Epithelial cell of esophagus (primary cell): Measurements from ENCODE around the gene RITA1.

ENCODE experiments used
- DNase-seq: peaks from one replicate; pipeline ENCODE4 v3.0.0; 2010; ENCODE audit warnings: low read depth
- H3K4me3 ChIP-seq: 2 replicates; pipeline ENCODE4 v1.5.1; 2011; ENCODE audit warnings: mild to moderate bottlenecking, low read length, control low read depth
- TF ChIP-seq, protein P1 (sequence below): IDR thresholded peaks from 2 replicates; pipeline ENCODE4 v1.5.1; 2011; ENCODE audit warnings: low read depth, mild to moderate bottlenecking, low read length, control low read depth, inconsistent platforms; ENCODE audit not compliant: insufficient read depth; ENCODE audit errors: missing control alignments

The RITA1 gene

DNA sequence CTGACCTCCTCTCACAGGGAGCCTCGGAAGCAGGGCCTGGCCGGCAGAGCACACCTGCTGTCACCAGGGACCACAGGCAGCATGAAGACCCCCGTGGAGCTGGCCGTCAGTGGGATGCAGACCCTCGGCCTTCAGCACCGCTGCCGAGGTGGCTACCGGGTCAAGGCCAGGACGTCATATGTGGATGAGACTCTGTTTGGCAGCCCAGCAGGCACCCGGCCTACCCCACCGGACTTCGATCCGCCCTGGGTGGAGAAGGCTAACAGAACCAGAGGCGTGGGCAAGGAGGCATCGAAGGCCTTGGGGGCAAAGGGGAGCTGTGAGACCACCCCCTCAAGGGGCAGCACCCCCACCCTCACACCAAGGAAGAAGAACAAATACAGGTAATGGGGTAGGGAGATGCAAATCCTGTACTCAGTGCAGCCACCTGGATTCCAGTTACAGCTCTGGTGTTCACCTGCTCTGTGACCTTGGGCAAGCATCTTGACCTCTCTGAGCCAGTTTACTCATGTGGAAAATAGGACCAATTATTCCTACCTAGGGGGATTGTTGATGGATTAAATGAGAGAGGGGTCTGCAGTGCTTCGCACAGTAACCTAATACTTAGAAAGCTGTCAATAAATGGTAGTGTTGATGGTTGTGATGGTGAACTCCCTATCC lies 1.3 kb downstream of the RITA1 start:
- TF ChIP-seq, protein P1, sequence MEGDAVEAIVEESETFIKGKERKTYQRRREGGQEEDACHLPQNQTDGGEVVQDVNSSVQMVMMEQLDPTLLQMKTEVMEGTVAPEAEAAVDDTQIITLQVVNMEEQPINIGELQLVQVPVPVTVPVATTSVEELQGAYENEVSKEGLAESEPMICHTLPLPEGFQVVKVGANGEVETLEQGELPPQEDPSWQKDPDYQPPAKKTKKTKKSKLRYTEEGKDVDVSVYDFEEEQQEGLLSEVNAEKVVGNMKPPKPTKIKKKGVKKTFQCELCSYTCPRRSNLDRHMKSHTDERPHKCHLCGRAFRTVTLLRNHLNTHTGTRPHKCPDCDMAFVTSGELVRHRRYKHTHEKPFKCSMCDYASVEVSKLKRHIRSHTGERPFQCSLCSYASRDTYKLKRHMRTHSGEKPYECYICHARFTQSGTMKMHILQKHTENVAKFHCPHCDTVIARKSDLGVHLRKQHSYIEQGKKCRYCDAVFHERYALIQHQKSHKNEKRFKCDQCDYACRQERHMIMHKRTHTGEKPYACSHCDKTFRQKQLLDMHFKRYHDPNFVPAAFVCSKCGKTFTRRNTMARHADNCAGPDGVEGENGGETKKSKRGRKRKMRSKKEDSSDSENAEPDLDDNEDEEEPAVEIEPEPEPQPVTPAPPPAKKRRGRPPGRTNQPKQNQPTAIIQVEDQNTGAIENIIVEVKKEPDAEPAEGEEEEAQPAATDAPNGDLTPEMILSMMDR: no peak
- H3K4me3 ChIP-seq: peak overlapping the region; percentile 86
- no peak for DNase-seq

DNA sequence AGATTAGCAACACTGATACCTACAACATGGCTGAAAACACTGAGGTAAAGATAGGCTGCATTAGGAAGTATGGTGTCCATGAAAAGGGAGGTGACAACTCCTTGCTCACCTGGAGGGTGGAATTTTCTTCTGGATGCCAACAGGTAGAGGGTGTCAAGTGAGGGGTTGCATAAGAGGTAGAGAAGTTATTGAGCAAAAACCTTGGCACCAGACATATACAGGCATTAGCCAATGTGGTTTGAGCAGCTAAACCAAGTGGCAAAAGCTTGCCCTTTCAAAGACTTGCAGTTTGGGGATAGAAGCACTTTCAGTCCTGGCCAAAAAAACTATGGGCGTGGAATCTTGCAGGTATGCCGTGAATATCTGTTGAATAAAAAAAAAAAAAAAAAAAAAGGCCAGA lies 3.8 kb downstream of the RITA1 start:
- no peak overlapping the region for H3K4me3 ChIP-seq
- peak; percentile 81 for DNase-seq
- TF ChIP-seq, protein P1: no peak

DNA sequence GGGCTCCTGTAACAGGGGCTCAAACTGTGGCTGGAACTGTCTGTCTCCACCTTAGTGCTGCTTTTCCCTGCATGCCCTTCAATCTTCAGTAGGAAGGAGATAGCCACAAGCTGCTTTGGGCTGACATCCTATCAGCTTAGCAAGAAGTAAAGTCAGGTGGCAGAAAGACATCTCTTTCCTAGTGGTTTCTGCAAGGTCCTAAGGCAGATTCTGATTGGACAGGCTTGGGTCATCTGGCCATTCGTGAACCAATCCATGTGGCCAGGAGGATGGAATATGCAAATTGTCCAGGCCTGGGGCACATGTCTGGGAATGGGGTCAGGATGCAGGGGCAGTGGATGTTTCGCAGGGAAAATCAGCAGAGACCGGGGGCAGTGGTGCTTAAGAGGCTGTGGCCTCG lies 5.2 kb downstream of the RITA1 start:
- TF ChIP-seq, protein P1: no peak
- DNase-seq: peak; percentile 25
- no peak overlapping the region for H3K4me3 ChIP-seq

DNA sequence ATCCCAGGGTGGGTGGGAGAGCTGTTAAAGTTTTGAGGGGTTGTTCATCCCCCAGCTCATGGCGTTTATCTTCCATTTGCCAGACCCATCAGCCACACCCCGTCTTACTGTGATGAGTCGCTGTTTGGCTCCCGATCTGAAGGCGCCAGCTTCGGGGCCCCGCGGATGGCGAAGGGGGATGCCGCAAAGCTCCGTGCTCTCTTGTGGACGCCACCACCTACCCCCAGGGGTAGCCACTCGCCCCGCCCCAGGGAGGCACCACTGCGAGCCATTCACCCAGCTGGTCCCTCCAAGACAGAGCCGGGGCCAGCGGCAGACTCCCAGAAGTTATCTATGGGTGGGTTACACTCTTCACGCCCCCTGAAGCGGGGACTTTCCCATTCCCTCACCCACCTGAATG lies 5.7 kb downstream of the RITA1 start:
- DNase-seq: no peak
- TF ChIP-seq, protein P1: no peak

DNA sequence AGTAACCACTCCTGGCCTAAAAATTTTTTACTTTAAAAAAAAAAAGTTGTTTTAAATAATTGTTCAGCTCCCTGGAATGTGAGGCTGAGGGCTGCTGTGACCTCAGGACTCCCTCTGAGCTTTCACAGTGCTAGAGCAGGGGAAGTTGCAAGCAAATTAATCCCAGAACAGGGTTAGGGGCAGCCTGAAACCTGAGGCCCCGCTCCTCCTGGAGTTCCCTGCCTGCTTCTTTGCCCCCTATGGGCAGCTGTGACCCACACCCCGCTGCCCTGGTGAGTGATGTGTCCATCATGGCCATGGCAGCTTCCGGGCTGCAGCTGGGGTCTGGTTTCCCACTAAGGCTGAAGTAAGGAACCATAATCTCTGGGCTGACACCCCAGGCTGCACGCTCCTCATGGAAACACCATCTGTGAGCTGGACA lies 9.5 kb downstream of the RITA1 start:
- H3K4me3 ChIP-seq: no peak overlapping the region
- TF ChIP-seq, protein P1: no peak
- no peak for DNase-seq

More for the DNA sequence above, 5.7 kb downstream of the RITA1 start:
- H3K4me3 ChIP-seq: no peak overlapping the region

DNA sequence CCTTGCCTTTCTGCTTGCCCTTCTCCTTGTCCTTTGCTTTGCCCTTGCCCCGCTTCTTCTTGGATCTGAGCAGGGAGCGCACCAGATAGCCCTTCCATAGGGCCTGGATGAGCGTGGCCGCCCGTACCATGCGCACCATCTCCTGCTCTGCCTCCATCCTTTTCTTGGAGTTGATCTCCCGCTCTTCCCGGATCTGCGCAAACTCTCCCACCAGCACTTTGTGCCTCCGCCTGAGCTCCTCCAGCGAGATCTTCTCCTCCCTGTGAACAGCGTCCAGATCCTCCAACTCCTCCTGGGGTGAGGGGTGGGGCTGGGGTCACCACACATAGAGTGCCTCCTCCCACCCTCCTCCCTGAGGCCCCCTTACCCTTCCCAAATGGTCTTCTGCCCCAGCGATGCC lies 10.1 kb downstream of the RITA1 start:
- no peak for DNase-seq
- TF ChIP-seq, protein P1: no peak
- no peak overlapping the region for H3K4me3 ChIP-seq

DNA sequence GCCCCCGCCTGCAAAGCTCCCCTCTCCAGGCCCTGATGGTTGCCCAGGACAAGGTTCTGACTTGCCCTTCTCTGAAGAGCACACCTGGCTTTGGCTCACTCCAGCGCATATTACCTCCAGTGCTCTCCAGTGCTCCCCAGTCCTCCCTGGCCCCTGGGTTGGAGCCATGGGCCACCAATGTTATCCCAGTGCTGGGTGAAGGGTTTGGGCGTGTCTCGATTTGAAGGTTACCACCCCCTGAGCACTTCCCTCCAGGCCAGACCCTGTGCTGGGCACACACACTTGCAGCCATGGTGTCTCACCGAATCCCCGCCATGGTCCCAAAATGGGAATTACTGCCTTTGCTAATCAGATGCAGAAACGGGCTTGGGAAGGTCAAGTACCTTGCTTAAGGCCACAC lies 11.1 kb downstream of the RITA1 start:
- DNase-seq: no peak
- TF ChIP-seq, protein P1: no peak
- H3K4me3 ChIP-seq: no peak overlapping the region
